Ovary (tissue), 9 donors: Measurements from ENCODE around the gene MTUS2. TPM values are rescaled to one million over a fixed set of nuclear protein-coding genes. Genes with fewer than 3 reads are reported as not detected.

Experiments
- DNase-seq, 5 donors: peaks; one replicate each; pipeline ENCODE4 v3.0.0-alpha.2; 2019 to 2020
- H3K27ac ChIP-seq, 2 donors: fragments of 200-600 bp; one replicate each; pipeline versions ENCODE4 v1.5.1 to v1.8.0; 2019 to 2022
- H3K27me3 ChIP-seq: fragments of 200-600 bp; one replicate; pipeline ENCODE4 v1.8.0; 2022
- H3K36me3 ChIP-seq: fragments of 200-600 bp; sonication (generic); one replicate; pipeline ENCODE4 v1.5.1; 2019
- H3K4me1 ChIP-seq: one replicate; pipeline ENCODE4 v1.8.1; 2013; ENCODE audit warnings: mild to moderate bottlenecking, moderate library complexity; ENCODE audit not compliant: insufficient read depth
- H3K4me3 ChIP-seq: fragments of 200-600 bp; sonication (generic); one replicate; pipeline ENCODE4 v1.5.1; 2017
- H3K9me3 ChIP-seq, 2 donors: fragments of 200-600 bp in 1 of 2; sonication (generic) in 1 of 2; one replicate each; pipeline versions ENCODE4 v1.5.1 to v1.8.1; 2013 to 2019; ENCODE audit warnings: mild to moderate bottlenecking in 1 of 2, moderate library complexity in 1 of 2
- EP300 ChIP-seq: sonication (generic); formaldehyde crosslinking; IDR thresholded peaks from one replicate; pipeline ENCODE4 v1.6.1; 2017; ENCODE audit warnings: antibody characterized with exemption
- POLR2A ChIP-seq: fragments of 450-650 bp; IDR thresholded peaks from one replicate; pipeline ENCODE4 v1.6.1; 2017; ENCODE audit warnings: antibody characterized with exemption, mild to moderate bottlenecking, moderate library complexity
- WGBS, 3 donors: extraction: QIAGEN DNeasy Blood & Tissue Kit in 1 of 3; methylation state at CpG; one replicate each; pipeline versions ENCODE4 v1.1.5 to v1.1.7; 2013 to 2017; 5-methylcytosine and 5-hydroxymethylcytosine counted together
- intact Hi-C, 4 donors: fragments of 100-400 bp; cut with DNase I; formaldehyde crosslinking; loops; one replicate each; pipeline versions ENCODE4 v1.11.0 to v1.15.1; 2022 to 2023
- polyA plus RNA-seq, 2 donors: library from polyadenylated mRNA; stranded (reverse); fragments of 200-250 nt in 1 of 2; fragments of 350-450 nt in 1 of 2; fragmentation: Illumina TruSeq in 1 of 2; extraction: RNeasy Lipid Tissue Mini Kit (QIAGEN cat#74804) in 1 of 2; gene quantifications; one replicate each; pipeline ENCODE4 v1.2.3, GENCODE V29; 2013 to 2014
- total RNA-seq, 7 donors: library from RNA; depleted of rRNA in 2 of 7; stranded (reverse); fragments of >200 nt in 2 of 7; fragmentation: NEBNext Ultra II Directional in 3 of 7; extraction: Animal tissue kit (Norgen Biotek cat#: 25700) in 3 of 7; gene quantifications; one replicate each; pipeline versions ENCODE4 v1.1.0 to v1.2.4, GENCODE V29; 2016 to 2023
- TF ChIP-seq, protein P1 (sequence below), 3 donors: fragments of 450-650 bp in 2 of 3; fragments of 200-600 bp in 1 of 3; IDR thresholded peaks; one replicate each; pipeline versions ENCODE4 v1.5.1 to v1.8.0; 2016 to 2022; ENCODE audit warnings: antibody characterized with exemption in 3 of 3, mild to moderate bottlenecking in 1 of 3
- donor health status: DM: no; HTN: no; CAD: no; lungs with moderate emphysema.
- donor health status: DM: no; HTN: no; CAD: no.
- donor health status: Bipolar disorder and iron deficiency.
- donor health status: DM: yes; HTN: yes; CAD: no.
- donor health status: DM: no; HTN: no; CAD: no.
- donor health status: DM: yes; HTN: yes; CAD: no.

The MTUS2 gene
- total and polyA plus RNA-seq, 9 donors, result 1.5 to 8.7 (median 5.4) TPM

- Histone ChIP-seq H3K27ac (no peak overlapping the region), H3K9me3 (no peaks in the 10 kb centered on the region)
Measured at GRCh38 chr13:28991764-28992163, 171.6 kb downstream of the MTUS2 start.

GRCh38 chr13:29000826-29001225, 180.7 kb downstream of the MTUS2 start:
- DNase-seq, result no peak
- Histone ChIP-seq H3K4me1 (no peaks in the 10 kb centered on the region), H3K9me3 (no peaks in the 10 kb centered on the region), H3K4me3 (no peak overlapping the region), H3K27me3 (no peaks in the 10 kb centered on the region), H3K36me3 (no peaks in the 10 kb centered on the region), H3K27ac (no peak overlapping the region)
- intact Hi-C loops, result no loop called here
- 89 to 97% (median 93%) methylated on average over 3 of the region's 3 CpGs for WGBS, 3 donors
- TF ChIP-seq POLR2A (no peak), EP300 (no peak)
- TF ChIP-seq, protein P1, sequence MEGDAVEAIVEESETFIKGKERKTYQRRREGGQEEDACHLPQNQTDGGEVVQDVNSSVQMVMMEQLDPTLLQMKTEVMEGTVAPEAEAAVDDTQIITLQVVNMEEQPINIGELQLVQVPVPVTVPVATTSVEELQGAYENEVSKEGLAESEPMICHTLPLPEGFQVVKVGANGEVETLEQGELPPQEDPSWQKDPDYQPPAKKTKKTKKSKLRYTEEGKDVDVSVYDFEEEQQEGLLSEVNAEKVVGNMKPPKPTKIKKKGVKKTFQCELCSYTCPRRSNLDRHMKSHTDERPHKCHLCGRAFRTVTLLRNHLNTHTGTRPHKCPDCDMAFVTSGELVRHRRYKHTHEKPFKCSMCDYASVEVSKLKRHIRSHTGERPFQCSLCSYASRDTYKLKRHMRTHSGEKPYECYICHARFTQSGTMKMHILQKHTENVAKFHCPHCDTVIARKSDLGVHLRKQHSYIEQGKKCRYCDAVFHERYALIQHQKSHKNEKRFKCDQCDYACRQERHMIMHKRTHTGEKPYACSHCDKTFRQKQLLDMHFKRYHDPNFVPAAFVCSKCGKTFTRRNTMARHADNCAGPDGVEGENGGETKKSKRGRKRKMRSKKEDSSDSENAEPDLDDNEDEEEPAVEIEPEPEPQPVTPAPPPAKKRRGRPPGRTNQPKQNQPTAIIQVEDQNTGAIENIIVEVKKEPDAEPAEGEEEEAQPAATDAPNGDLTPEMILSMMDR (IDR thresholded peaks at IDR 0.05), result no peak

More at GRCh38 chr13:28991764-28992163, 171.6 kb downstream of the MTUS2 start:
- no peak overlapping the region for H3K4me3 ChIP-seq
- no peaks in the 10 kb centered on the region for H3K27me3 ChIP-seq
- no peak for TF ChIP-seq POLR2A
- TF ChIP-seq, protein P1 (IDR thresholded peaks at IDR 0.05), result no peak
- TF ChIP-seq EP300, result no peak
- H3K4me1 ChIP-seq, result no peaks in the 10 kb centered on the region
- no peaks in the 10 kb centered on the region for H3K36me3 ChIP-seq
- no peak for DNase-seq
- intact Hi-C loops, result no loop called here

DNA sequence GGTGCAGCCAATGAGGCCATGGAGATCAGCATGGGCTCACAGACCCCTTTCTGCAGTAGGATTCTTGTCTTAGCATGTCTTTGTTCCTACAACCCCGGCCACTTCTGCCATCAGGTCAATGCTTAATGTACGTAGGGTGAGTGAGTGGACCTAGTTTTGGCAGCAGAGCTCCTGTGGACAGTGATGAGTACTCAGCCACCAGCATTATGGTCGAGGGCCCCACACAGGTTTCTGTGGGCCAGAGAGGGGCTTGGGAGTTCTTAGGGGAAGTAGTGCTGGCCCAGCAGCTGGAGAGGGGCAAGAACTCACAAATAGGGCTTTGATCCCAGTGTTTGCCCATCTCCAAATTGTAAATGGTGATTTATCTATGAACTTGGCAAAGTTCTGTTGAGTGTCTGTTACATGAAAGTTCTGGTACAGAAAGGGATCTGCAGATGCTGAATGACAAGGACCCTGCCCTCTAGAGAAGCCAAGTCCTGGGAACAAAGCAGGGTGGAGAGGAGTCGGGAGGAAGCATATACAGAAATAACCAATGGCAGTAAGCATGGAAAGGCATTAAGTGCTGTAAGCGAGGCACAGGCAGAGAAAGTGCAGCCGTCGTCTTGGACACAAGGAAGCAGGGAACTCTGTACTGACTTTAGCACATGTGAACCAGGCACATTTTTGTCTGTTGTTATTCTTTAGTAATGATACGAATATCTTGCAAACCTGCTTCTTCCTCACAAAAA, 185.1 kb downstream of the MTUS2 start:
- intact Hi-C loops, result no loop called here
- Histone ChIP-seq H3K27me3 (no peaks in the 10 kb centered on the region), H3K36me3 (no peaks in the 10 kb centered on the region), H3K4me3 (no peak overlapping the region), H3K27ac (no peak overlapping the region), H3K9me3 (no peaks in the 10 kb centered on the region), H3K4me1 (no peaks in the 10 kb centered on the region)
- TF ChIP-seq POLR2A, result no peak
- TF ChIP-seq EP300, result no peak
- TF ChIP-seq, protein P1 (IDR thresholded peaks at IDR 0.05), result no peak
- 57 to 62% (median 59%) methylated on average over 8 of the region's 8 CpGs for WGBS, 3 donors
- DNase-seq, result no peak

GRCh38 chr13:29005763-29006120, 185.6 kb downstream of the MTUS2 start:
- no peak for DNase-seq
- Histone ChIP-seq H3K27ac (no peak overlapping the region), H3K4me1 (no peaks in the 10 kb centered on the region), H3K9me3 (no peaks in the 10 kb centered on the region), H3K36me3 (no peaks in the 10 kb centered on the region), H3K27me3 (no peaks in the 10 kb centered on the region), H3K4me3 (no peak overlapping the region)
- intact Hi-C loops, result no loop called here
- no peak for TF ChIP-seq POLR2A
- no peak for TF ChIP-seq EP300
- TF ChIP-seq, protein P1 (IDR thresholded peaks at IDR 0.05), result no peak
- WGBS, 3 donors, result 42 to 54% (median 49%) methylated on average over 2 of the region's 2 CpGs
